GM23338 (cell line): Measurements from ENCODE around the gene CLSTN2. TPM values are rescaled to one million over a fixed set of nuclear protein-coding genes. Genes with fewer than 3 reads are reported as not detected.

Source experiments
- ATAC-seq: fragments of 200-7000 bp; cut with Tn5 transposase; 3 replicates; pipeline ENCODE4 v1.9.1; 2020
- DNase-seq: peaks from one replicate; pipeline ENCODE4 v3.0.0-alpha.2; 2015; ENCODE audit warnings: low spot score
- H2AFZ ChIP-seq: fragments of 200-600 bp; sonication (generic); 2 replicates; pipeline ENCODE4 v1.8.0; 2016; ENCODE audit warnings: antibody characterized with exemption, mild to moderate bottlenecking, moderate library complexity
- H3F3A ChIP-seq: fragments of 200-600 bp; sonication (generic); replicated peaks from 2 replicates; pipeline ENCODE4 v1.8.0; 2017; ENCODE audit warnings: antibody characterized with exemption, mixed run types, low read depth
- H3K27ac ChIP-seq: fragments of 200-600 bp; sonication (generic); 2 replicates; pipeline ENCODE4 v1.6.1; 2016; ENCODE audit warnings: low read depth
- H3K27me3 ChIP-seq: fragments of 200-600 bp; sonication (generic); 2 replicates; pipeline ENCODE4 v1.8.0; 2016; ENCODE audit warnings: mild to moderate bottlenecking, mixed run types, moderate library complexity; ENCODE audit not compliant: insufficient read depth
- H3K36me3 ChIP-seq: fragments of 200-600 bp; sonication (generic); 2 replicates; pipeline ENCODE4 v1.8.0; 2016; ENCODE audit warnings: mild to moderate bottlenecking; ENCODE audit not compliant: insufficient read depth
- H3K4me1 ChIP-seq: fragments of 200-600 bp; sonication (generic); 2 replicates; pipeline ENCODE4 v1.8.0; 2016; ENCODE audit warnings: mild to moderate bottlenecking, moderate library complexity; ENCODE audit not compliant: insufficient read depth
- H3K4me2 ChIP-seq: fragments of 200-600 bp; sonication (generic); 2 replicates; pipeline ENCODE4 v1.7.1; 2017; ENCODE audit warnings: mixed run types
- H3K4me3 ChIP-seq: fragments of 200-600 bp; sonication (generic); 2 replicates; pipeline ENCODE4 v1.6.1; 2016; ENCODE audit warnings: mixed run types
- H3K79me2 ChIP-seq: fragments of 200-600 bp; sonication (generic); replicated peaks from 2 replicates; pipeline ENCODE4 v1.8.0; 2017; ENCODE audit warnings: mild to moderate bottlenecking; ENCODE audit not compliant: insufficient read depth
- H3K9me2 ChIP-seq: fragments of 200-600 bp; sonication (generic); 2 replicates; pipeline ENCODE4 v1.8.0; 2017; ENCODE audit not compliant: insufficient read depth
- H4K20me1 ChIP-seq: fragments of 200-600 bp; sonication (generic); replicated peaks from 2 replicates; pipeline ENCODE4 v1.8.0; 2017; ENCODE audit warnings: mild to moderate bottlenecking; ENCODE audit not compliant: insufficient read depth
- H3K27ac Mint-ChIP-seq: 2 replicates; pipeline ENCODE4 v1.8.0; 2020; ENCODE audit warnings: inconsistent platforms, mild to moderate bottlenecking, moderate library complexity, mixed read lengths
- H3K27me3 Mint-ChIP-seq: 3 replicates; pipeline ENCODE4 v1.8.0; 2022; ENCODE audit warnings: low read depth, mild to moderate bottlenecking, moderate library complexity, mixed read lengths, inconsistent platforms; ENCODE audit not compliant: insufficient read depth, poor library complexity
- H3K36me3 Mint-ChIP-seq: 3 replicates; pipeline ENCODE4 v1.8.0; 2021; ENCODE audit warnings: low read depth, mild to moderate bottlenecking, inconsistent platforms, moderate library complexity, mixed read lengths
- H3K4me1 Mint-ChIP-seq: 3 replicates; pipeline ENCODE4 v1.8.0; 2020; ENCODE audit warnings: mild to moderate bottlenecking, inconsistent platforms, mixed read lengths
- H3K4me3 Mint-ChIP-seq: 3 replicates; pipeline ENCODE4 v1.8.0; 2021; ENCODE audit warnings: moderate library complexity, mild to moderate bottlenecking, inconsistent platforms, mixed read lengths
- H3K9me3 Mint-ChIP-seq: 3 replicates; pipeline ENCODE4 v1.8.0; 2020; ENCODE audit warnings: moderate library complexity, mild to moderate bottlenecking, inconsistent platforms, mixed read lengths
- CTCF ChIP-seq, 2 experiments: fragments of 200-600 bp in 1 of 2; sonication (generic) in 1 of 2; conservative IDR thresholded peaks; 2 replicates each; pipeline versions ENCODE4 v1.5.1 to v1.6.1; 2016 to 2017; ENCODE audit warnings: antibody characterized with exemption in 2 of 2, low read depth in 2 of 2, mild to moderate bottlenecking in 2 of 2, moderate library complexity in 1 of 2
- EZH2 ChIP-seq: fragments of 200-600 bp; sonication (generic); IDR thresholded peaks from one replicate; pipeline ENCODE4 v1.8.0; 2017; ENCODE audit warnings: antibody characterized with exemption, mild to moderate bottlenecking, low read depth; ENCODE audit not compliant: unreplicated experiment
- EZH2phosphoT487 ChIP-seq: fragments of 200-600 bp; sonication (generic); IDR thresholded peaks from one replicate; pipeline ENCODE4 v1.8.1; 2018; ENCODE audit warnings: antibody characterized with exemption; ENCODE audit not compliant: unreplicated experiment
- NANOG ChIP-seq: IDR thresholded peaks from 2 replicates; pipeline ENCODE4 v1.6.1; 2016; ENCODE audit warnings: antibody characterized with exemption, borderline replicate concordance
- POLR2AphosphoS5 ChIP-seq: IDR thresholded peaks from 2 replicates; pipeline ENCODE4 v1.6.1; 2016; ENCODE audit warnings: antibody characterized with exemption, low read depth
- REST ChIP-seq: IDR thresholded peaks from one replicate; pipeline ENCODE4 v1.6.1; 2018; ENCODE audit warnings: antibody characterized with exemption; ENCODE audit not compliant: unreplicated experiment
- STAT1 ChIP-seq: IDR thresholded peaks from one replicate; pipeline ENCODE4 v1.6.1; 2016; ENCODE audit warnings: antibody characterized with exemption; ENCODE audit not compliant: unreplicated experiment
- ZNF114 ChIP-seq: fragments of 250-450 bp; sonication (Bioruptor Pico); IDR thresholded peaks from 2 replicates; pipeline ENCODE4 v1.5.0; 2020; ENCODE audit warnings: mild to moderate bottlenecking, moderate library complexity
- ZNF331 ChIP-seq: fragments of 250-450 bp; sonication (Bioruptor Pico); IDR thresholded peaks from 2 replicates; pipeline ENCODE4 v1.5.0; 2020; ENCODE audit warnings: low read depth, mild to moderate bottlenecking, moderate library complexity
- polyA plus RNA-seq: library from polyadenylated mRNA; unstranded; fragments of >200 nt; fragmentation: Nextera tagmentation; extraction: Ambion mirVana; gene quantifications from 2 replicates; pipeline ENCODE4 v1.2.1, GENCODE V29; 2016
- total RNA-seq: library from RNA; depleted of rRNA; stranded (reverse); fragments of >200 nt; shearing (Covaris generic); gene quantifications from 2 replicates; pipeline ENCODE4 v1.2.3, GENCODE V29; 2014
- TF ChIP-seq, protein P1 (sequence below): IDR thresholded peaks from 2 replicates; pipeline ENCODE4 v1.6.1; 2016; ENCODE audit warnings: antibody characterized with exemption
- TF ChIP-seq, protein P2 (sequence below): fragments of 250-450 bp; sonication (Bioruptor Pico); IDR thresholded peaks from 2 replicates; pipeline ENCODE4 v1.5.0; 2020; ENCODE audit warnings: mild to moderate bottlenecking, moderate library complexity

Gene CLSTN2
- total and polyA plus RNA-seq, 2 experiments from 2014 or later: 0.11 to 0.83 TPM

GRCh38 chr3:140319739-140320138 lies 384.8 kb downstream of the CLSTN2 start:
- Mint-ChIP-seq H3K9me3 (no peaks in the 10 kb centered on the region), H3K36me3 (no peaks in the 10 kb centered on the region), H3K27ac (no peak overlapping the region), H3K27me3 (peaks cover 3% of the 10 kb centered on the region), H3K4me3 (no peak overlapping the region), H3K4me1 (peaks cover 14% of the 10 kb centered on the region)
- Histone ChIP-seq H3K9me2 (peaks cover 12% of the 10 kb centered on the region), H3K36me3 (no peaks in the 10 kb centered on the region), H3K79me2 (no peaks in the 10 kb centered on the region), H3K4me2 (no peak overlapping the region), H3K27me3 (no peaks in the 10 kb centered on the region), H2AFZ (no peak overlapping the region), H4K20me1 (no peaks in the 10 kb centered on the region), H3K4me1 (no peaks in the 10 kb centered on the region; the same call in 1 of the 2 replicates), H3F3A (no peaks in the 10 kb centered on the region), H3K4me3 (no peak overlapping the region), H3K27ac (no peak overlapping the region)
- TF ChIP-seq EZH2 (no peak), POLR2AphosphoS5 (no peak), EZH2phosphoT487 (no peak), ZNF331 (CRISPR knock-in tag) (no peak), ZNF114 (CRISPR knock-in tag) (no peak), REST (no peak), STAT1 (no peak), NANOG (no peak), CTCF (conservative IDR thresholded peaks at IDR 0.05; ENCODE audit: low read depth in 2 of 2) (no peak)
- TF ChIP-seq, protein P1, sequence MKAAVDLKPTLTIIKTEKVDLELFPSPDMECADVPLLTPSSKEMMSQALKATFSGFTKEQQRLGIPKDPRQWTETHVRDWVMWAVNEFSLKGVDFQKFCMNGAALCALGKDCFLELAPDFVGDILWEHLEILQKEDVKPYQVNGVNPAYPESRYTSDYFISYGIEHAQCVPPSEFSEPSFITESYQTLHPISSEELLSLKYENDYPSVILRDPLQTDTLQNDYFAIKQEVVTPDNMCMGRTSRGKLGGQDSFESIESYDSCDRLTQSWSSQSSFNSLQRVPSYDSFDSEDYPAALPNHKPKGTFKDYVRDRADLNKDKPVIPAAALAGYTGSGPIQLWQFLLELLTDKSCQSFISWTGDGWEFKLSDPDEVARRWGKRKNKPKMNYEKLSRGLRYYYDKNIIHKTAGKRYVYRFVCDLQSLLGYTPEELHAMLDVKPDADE: no peak
- TF ChIP-seq, protein P2, sequence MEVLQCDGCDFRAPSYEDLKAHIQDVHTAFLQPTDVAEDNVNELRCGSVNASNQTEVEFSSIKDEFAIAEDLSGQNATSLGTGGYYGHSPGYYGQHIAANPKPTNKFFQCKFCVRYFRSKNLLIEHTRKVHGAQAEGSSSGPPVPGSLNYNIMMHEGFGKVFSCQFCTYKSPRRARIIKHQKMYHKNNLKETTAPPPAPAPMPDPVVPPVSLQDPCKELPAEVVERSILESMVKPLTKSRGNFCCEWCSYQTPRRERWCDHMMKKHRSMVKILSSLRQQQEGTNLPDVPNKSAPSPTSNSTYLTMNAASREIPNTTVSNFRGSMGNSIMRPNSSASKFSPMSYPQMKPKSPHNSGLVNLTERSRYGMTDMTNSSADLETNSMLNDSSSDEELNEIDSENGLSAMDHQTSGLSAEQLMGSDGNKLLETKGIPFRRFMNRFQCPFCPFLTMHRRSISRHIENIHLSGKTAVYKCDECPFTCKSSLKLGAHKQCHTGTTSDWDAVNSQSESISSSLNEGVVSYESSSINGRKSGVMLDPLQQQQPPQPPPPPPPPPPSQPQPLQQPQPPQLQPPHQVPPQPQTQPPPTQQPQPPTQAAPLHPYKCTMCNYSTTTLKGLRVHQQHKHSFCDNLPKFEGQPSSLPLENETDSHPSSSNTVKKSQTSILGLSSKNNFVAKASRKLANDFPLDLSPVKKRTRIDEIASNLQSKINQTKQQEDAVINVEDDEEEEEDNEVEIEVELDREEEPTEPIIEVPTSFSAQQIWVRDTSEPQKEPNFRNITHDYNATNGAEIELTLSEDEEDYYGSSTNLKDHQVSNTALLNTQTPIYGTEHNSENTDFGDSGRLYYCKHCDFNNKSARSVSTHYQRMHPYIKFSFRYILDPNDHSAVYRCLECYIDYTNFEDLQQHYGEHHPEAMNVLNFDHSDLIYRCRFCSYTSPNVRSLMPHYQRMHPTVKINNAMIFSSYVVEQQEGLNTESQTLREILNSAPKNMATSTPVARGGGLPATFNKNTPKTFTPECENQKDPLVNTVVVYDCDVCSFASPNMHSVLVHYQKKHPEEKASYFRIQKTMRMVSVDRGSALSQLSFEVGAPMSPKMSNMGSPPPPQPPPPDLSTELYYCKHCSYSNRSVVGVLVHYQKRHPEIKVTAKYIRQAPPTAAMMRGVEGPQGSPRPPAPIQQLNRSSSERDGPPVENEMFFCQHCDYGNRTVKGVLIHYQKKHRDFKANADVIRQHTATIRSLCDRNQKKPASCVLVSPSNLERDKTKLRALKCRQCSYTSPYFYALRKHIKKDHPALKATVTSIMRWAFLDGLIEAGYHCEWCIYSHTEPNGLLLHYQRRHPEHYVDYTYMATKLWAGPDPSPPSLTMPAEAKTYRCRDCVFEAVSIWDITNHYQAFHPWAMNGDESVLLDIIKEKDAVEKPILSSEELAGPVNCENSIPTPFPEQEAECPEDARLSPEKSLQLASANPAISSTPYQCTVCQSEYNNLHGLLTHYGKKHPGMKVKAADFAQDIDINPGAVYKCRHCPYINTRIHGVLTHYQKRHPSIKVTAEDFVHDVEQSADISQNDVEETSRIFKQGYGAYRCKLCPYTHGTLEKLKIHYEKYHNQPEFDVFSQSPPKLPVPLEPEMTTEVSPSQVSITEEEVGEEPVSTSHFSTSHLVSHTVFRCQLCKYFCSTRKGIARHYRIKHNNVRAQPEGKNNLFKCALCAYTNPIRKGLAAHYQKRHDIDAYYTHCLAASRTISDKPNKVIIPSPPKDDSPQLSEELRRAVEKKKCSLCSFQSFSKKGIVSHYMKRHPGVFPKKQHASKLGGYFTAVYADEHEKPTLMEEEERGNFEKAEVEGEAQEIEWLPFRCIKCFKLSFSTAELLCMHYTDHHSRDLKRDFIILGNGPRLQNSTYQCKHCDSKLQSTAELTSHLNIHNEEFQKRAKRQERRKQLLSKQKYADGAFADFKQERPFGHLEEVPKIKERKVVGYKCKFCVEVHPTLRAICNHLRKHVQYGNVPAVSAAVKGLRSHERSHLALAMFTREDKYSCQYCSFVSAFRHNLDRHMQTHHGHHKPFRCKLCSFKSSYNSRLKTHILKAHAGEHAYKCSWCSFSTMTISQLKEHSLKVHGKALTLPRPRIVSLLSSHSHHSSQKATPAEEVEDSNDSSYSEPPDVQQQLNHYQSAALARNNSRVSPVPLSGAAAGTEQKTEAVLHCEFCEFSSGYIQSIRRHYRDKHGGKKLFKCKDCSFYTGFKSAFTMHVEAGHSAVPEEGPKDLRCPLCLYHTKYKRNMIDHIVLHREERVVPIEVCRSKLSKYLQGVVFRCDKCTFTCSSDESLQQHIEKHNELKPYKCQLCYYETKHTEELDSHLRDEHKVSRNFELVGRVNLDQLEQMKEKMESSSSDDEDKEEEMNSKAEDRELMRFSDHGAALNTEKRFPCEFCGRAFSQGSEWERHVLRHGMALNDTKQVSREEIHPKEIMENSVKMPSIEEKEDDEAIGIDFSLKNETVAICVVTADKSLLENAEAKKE (CRISPR knock-in tag): no peak
- DNase-seq (no peak), ATAC-seq (no peak)
